HG02973 (cell line): ENCODE measurements around the gene DACT2.
"Not testable (repeated sequence)": the region's sequence is repeated elsewhere in the genome, so short reads cannot be mapped to it uniquely, and the experiment has no call there.

Experiments used
- ATAC-seq: cut with Tn5 transposase; IDR thresholded peaks from one replicate; pipeline ENCODE4 v1.9.1; 2021; ENCODE audit warnings: moderate library complexity; ENCODE audit not compliant: unreplicated experiment

Gene DACT2

DNA sequence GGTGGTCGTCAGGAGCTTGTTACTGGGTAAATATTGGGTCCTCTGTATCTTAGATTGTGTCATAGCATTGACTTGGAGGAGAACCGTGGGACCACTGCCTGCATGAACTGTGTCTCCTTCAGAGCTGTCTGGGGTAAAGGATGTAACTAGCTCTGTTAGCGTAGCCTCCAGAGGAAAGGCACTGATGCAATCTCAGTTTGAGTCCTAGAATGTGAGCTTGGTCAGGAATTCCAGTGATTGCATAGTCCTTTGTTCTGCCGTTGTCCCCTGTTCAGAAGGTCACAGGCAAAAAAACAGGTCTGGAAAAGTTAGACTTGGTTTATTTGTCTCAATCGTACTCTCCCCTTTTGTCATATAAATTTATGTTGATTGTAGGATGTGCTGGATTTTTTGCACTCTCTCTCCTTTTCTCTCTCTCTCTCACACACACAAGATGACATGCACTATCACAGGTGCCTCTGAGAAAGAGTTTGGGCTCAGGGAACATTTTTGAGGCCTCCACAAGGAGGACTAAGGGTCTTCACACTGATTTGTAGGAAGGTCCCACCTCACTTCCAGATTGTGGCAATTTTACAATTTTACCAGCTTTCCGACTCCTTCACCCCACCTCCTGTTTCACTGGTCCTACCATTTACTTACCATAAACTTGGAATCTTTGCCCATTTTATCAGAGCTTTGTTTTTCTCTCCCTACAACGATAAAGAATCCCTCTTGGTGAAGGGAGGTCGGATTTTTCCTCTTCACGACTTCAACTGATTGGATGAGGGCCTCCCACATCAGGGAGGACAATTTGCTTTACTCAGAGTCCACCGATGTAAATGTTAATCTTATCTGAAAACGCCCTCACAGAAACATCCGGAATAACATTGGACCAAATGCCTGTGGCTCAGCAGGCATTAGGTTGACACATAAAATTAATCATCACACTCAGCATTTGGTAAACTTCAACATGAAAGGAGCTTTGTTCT lies 7.0 kb upstream of the DACT2 start:
- no peak for ATAC-seq

DNA sequence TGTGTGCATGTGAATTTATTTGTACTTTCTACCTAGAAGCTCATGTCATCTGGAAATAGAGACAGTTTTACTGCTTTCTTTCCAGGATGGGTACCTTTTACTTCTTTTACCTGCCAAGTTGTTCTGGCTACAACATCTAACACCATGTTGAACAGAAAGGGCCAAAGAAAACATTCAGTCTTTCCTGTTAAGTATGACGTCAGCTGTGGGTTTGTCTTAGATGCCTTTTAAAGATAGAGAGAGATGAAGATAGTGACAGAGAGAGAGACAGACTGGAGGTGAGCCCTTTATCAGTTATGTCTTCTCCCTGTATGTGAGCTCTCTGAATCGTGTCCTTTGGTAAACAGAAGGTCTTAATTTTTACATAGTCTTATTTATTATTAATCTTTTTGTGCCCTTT lies 3.4 kb upstream of the DACT2 start:
- ATAC-seq, result no peak

DNA sequence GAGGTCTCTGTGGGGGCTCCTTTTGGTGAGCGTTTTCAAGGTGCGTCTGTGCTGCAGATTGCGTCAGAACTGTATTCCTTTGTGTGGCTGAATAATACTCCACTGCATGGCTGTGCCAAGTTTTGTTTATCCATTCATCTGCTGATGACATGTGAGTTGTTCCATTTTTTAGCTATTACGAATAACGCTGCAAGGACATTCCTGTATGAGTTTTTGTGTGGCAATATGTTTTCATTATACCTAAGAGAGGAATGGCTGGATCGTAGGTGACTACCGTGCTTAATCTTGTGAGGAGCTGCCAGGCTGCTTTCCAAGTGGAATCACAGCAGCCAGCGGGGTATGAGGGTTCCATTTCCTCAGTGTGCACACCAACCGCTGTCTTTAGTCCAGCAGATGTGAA lies 1.1 kb upstream of the DACT2 start:
- no peak for ATAC-seq

DNA sequence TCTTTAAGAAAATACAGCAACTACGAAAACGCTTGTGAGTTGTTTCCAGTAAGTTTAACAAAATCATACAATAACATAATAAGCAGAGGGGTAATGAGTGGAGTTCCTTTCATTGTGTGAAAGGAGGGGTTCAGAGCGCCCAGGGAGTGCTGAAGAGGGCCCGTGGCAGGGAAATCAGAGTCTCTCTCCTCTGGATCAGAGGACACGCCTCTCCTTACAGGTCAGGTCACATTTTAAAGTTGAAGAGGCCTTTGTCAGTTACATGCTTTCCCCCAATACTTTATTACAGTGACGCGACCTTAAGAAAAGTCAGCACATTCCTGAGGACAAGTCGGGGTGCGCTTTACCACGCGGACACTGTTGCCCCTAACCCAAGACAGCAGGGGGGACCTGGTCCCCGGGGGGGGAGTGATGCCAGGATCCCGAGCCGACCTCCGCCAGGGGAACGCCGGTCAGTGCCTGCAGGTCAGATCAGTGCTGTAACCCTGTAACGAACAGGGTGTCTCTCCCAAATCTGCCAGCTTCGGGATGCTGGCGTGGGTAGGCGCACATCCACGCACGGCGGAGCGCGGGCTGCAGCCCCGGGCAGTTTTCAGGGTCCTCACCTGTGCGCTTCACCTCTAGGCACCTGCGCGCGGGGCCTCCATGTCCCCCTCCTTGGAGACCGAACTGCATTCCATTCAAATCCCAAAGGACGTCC lies 848 bp downstream of the DACT2 start:
- ATAC-seq, result no peak

DNA sequence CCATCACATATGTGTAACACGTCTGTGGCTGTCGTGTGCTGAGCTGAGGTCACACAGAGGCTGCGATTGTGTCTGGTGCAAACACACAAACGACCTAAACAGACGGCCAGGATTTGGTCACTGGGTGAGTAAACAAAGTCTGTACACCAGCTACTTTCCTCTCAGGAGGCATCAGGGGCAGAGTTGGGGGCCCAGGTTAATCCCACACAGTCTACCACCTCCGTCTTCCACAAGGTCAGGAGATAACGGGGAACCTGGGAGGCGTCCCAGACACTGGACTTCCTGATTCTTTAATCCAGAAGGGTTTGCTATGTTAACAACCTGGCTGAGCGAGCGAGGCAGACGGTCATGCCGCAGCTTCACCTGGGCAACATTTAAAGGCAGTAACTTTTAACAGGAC lies 1.5 kb downstream of the DACT2 start:
- no peak for ATAC-seq

DNA sequence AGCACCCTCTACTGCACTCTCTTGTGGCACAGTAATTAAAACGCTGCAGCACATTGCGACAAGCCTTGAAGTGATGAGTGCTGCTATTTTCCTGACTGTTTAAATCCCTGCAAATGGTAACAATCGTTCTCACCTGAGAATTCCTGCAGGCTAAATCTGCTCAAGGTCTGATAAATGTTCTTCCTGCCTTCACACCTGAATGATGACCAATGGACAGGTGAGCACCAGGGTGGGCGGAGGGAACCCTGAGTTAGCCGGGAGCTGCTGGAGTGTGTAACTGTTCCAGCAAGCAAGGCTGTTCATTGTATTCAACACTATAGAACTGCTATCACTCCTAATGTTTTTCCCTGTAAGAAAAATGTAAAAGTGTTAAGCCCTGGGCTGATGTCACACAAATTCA lies 4.0 kb downstream of the DACT2 start:
- ATAC-seq, result no peak

DNA sequence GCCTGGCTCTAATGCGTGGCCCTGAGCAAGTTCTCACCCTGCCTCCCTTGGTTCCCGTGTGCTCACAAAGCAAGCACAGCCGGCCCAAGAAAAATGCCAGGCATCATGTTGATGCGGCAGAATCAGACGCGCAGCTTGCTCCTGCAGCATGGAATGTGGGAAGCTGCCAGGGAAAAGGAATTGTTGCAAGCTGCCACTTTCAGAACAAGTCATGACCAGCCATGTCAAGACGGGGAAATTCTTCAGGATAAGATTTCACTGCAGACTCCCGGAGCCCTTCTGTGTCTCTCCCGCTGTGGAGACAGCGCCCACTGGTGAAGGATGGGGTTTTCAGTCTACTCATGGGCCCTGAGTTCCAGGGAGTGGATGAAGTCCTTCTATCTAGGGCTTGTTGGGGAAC lies 4.6 kb downstream of the DACT2 start:
- no peak for ATAC-seq

DNA sequence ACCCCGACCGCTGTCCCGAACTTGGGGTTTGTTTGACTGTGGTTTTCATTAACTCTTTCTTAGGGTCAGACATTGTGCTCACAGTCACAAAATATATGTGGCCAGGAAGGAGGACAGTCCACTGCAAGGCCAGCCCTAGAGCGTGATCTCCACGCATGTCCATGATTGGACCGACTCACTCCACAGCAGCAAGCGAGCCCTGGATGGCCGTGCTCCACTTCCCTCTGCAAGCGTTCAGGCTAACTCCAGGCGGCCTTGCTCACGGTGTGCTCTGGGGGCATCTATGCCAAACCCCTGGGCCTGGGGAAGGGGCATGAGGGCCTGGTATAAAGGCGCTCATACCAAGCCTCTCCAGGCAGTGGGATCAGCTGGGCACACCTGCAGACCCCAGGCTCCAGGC lies 5.6 kb downstream of the DACT2 start:
- no peak for ATAC-seq

DNA sequence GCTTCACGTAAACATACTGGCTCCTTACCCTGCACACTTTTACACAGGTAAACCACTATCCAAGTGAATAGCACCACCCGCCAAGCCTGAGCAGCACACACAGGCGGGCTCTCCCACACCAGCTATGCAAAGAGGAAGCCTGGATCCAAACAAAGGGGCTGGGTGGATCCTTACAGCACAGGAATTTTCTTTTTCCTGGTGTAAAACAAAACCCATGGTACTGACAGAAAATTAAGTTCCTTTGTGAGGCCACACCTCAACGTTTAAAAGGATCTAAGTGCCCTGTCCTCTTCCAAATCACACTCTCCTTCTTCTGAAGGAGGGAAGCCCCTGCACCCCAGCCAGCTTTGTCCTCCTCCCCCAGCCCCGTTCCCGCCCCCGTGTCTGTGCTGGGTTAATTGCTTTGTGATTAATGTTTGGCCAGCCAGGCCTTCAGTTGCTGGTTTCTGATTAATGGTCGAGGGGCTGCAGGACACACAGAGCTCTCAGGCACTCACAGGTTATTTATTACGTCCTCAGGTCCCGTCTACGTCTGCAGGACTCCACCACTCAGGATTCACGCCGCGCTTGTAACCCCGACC lies 6.1 kb downstream of the DACT2 start:
- ATAC-seq, result no peak

DNA sequence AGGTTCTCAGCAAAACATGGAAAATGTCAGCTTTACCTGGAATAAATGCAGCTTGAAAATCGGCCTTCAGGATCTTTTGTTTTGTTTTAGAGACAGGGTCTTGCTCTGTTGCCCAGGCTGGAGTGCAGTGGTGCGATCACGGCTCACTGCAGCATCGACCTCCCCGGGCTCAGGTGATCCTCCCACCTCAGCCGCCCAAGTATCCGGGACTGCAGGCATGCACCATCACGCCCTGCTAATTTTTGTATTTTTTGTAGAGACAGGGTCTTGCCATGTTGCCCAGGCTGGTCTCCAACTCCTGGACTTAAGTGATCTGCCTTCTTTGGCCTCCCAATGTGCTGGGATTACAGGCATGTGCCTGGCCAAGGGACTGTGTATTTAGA lies 7.5 kb downstream of the DACT2 start:
- ATAC-seq, result not testable (repeated sequence)

DNA sequence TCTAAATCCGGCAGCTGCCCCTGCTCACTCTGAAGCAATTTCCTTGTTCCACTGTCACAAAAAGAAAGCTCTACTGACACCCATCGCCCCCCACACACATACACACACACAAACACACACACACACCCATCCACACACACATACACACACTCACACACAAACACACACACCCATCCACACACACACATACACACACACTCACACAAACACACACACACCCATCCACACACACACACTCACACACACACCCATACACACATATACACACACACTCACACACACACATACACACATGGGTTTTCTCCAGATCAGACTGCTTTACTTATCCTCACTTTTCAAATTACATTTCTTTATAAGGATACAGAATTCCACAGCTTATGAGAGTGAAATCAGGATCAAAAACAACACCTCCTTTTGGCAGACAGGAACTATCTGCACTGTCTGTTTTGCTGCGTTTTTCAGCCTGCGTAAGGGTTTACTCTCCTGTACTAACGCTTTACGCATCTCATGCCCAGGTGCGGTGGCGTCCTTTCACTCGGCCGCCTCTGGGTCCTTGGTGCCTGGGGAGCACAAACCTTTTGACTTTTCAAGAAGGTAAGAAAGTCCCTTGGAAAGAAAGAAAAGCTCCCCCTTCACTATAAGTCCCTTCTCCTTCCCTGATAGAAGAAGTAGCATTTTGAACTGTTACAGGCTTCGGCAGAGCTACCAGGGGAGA lies 8.0 kb downstream of the DACT2 start:
- ATAC-seq, result no peak

DNA sequence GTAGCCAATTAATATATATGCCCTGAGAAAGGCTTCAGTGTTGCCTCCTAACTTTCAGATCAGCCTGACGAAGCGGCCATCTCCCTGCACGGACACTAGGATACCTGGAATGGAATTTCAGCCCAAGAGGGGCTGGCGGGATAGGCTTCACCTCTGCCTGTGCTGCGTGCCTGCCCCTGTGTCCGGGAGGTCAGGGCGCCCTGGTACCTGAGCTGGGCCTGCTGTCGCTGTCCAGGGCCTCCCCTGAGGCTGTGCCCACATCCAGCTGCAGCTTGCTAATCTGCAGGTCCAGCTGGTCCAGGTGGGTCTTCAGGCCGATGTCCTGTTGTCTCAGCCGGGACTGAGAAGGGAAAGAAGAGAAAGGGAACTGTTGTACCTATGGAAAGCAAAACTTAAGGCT lies 8.6 kb downstream of the DACT2 start:
- no peak for ATAC-seq

DNA sequence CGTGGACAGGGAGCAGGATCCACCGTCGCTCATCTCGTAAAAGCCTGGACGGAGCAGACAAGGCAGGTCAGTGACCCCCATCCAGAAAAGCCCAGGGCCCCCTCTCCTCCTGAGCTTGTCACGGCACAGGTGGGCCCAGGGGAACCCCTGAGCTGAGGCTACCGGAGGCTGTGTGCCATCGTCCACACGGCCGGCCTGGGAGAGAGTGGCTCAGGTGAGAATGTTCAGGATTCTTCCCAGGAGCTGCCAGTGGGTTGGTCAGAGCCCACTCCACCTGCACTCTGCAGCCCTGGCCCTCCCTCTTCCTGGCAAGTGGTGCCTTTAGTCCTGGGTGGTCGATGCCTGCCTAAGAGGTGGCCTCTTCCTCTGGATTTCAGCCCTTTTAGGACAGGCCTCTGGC lies 9.2 kb downstream of the DACT2 start:
- ATAC-seq, result no peak

DNA sequence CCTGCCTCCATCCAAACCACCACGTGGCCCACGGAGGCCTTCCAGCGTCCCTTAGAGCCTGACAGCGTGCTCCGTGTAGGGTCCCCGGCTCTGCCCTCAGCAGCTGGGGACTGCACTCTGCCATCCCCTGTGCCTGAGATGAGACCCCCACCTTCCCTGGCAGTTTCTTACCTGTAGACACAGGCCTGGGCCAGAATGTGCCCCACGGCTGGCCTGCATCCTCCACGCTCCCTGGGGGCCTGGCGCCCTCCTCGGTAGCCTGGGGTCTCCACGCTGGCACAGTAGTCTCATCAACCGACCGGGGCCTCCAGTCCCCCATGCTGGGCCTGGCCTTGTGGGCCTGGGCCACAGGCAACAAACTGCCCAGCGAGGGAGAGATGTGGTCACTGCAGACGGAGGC lies 9.6 kb downstream of the DACT2 start:
- no peak for ATAC-seq

DNA sequence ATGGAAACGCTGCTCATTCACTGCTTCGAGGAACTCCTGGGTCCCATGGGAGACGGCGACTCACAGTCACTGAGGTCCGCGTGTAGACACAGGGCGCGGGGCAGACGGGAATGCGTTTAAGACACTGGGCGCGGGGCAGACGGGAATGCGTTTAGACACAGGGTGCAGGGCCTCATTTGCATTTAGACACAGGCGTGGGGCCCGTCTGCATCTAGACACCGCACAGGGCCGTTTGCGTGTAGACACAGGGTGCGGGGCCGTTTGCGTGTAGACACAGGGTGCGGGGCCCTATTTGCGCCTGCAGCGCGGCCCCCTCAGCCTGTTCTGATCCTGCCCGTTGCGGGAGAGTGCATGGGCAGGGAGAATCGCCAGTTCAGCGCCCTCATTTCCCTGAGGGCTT lies 10.4 kb downstream of the DACT2 start:
- no peak for ATAC-seq

DNA sequence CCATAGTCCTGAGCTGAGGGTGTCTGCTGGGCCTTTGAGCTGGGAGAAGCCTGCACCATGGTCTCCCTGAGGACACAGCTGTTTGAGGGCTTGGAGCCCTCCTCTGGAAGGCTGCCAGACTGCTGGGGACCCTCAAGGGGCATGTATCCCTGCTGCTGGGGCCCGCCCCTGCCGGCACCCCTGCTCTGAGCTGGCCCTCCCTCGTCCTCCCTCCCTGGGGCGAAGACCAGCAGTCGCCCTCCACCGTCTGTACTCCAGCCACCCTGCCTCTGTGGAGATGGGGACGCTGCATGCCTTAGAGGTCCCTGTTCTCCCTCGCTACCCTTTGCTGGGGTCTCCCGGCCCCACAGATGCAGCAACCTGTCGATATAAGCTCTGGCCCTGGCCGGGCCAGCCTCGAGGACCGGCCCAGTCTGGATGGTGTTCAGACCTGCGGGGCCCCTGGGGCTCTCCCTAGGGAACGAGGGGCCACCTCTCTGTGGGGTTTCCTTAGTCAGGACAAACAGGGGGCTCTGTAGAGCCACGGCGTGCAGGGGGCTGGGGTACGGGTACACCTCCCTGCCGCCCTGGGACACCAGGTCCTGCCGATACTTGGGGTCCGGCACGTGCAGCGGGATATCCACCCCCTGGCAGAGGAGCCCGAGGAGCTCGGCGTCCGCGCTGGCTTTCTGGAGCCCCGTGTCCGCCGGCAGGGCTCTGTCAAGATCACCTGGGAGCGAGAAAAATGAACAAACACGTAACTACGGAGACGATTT lies 11.0 kb downstream of the DACT2 start:
- ATAC-seq, result no peak

DNA sequence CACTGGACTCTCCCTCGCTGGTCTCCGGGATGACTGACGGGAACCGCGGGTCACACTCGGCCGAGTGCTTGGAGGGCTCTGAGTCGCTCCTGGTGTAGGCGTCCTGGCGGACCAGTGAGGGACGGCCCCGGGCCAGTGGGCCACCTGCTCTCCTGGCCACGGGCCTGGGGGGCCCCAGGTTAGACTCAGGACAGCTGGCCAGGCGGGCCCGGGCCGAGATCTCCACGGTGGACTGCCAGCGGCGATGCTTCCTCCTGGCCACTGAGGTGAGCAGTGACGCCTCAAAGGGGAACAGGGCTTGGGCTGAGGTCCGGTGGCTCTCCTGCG lies 11.9 kb downstream of the DACT2 start:
- ATAC-seq, result no peak

DNA sequence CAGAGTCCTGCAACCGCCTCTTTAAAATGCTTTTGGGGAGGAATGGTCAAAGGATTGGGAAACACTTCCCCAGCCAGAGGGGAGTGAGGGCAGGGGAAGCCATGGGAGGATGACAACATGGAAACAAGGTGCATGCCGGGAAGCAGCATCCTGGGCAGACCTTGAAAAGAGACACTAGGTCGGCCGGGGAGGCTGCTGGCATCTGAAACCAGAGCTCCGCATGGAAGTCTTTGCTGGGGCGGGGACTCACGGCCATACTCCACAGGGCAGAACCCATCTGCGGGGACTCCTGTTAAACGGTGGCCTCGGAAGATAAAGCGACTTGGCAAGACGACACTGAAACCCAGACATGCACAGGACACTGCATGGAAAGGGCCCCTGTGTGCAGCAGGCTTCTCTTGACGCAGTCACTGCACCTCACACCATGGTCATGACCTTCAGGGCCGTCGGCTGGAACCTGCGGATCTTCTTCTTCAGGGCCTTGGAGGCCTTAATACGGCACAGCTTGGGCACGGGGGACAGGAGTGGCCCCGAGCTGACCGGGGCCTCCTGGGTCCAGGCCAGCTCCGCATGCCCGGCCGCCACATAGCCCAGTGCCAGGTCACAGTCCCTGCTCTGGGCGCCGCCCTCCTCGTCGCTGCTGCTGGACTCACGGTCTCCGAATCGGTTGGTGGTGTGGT lies 12.4 kb downstream of the DACT2 start:
- no peak for ATAC-seq

DNA sequence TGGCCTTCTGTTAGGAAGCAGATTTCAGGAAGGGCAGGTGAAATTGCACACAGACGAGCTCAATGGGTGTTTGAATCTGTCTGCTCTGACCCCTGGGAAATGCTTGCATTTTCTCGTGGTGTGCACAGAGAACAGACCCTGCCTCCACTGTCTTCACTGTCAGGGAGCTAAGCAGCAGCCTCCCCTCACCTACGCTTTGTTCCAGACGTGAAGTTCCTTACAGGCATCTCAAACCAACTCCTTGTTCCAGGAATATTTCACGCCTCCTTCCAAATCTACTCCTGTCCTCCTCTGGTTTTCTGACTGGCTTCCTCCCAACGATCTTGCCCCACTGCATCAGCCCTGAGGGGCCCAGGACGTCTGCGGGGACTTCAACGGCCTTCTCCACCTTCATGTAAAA lies 13.7 kb downstream of the DACT2 start:
- ATAC-seq, result no peak

DNA sequence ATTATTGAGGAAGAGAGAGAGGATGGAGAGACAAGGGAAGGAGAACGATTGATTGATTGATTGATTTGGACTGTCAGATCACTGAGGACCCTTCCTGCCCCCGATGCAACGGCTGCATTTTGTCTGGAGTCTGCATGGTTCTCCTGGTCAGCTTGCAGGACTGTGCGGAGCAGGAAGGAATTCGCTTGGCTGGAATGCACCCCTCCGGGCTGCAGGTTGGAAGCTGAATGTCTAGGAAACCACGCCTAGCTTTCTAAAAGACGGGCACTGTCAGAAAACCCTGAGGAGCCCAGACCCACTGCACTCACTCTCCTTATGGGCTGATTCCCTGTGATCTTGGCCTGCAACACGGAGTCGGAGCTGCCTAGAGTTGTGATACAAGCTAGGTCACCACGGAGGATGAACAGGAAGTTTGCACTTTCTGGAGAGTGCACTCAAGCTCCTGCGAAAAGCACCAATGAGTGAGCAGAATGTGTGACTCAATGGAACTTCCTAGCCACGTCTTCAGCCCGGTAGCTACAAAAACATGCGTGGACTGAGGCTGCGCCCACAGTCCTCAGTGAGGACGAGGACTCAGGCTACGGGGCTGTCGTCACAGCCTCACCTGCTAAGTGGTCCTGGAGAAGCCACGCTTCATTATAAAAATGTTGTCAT lies 14.4 kb downstream of the DACT2 start:
- ATAC-seq, result no peak
